Endodermal cell (in vitro differentiated cells): ENCODE measurements around the gene CYTH3. TPM values are rescaled to one million over a fixed set of nuclear protein-coding genes. Genes with fewer than 3 reads are reported as not detected.

Experiments
- DNase-seq: peaks from one replicate; pipeline ENCODE4 v3.0.0-alpha.2; 2017
- H3K27ac ChIP-seq: 2 replicates; pipeline ENCODE4 v1.5.1; 2013; ENCODE audit warnings: mild to moderate bottlenecking, low read depth, low read length, moderate library complexity
- H3K27me3 ChIP-seq: 2 replicates; pipeline ENCODE4 v1.6.1; 2013; ENCODE audit warnings: mild to moderate bottlenecking, low read length, moderate library complexity; ENCODE audit not compliant: insufficient read depth, control insufficient read depth, poor library complexity, severe bottlenecking
- H3K36me3 ChIP-seq: 2 replicates; pipeline ENCODE4 v1.7.0; 2013; ENCODE audit warnings: mild to moderate bottlenecking, low read length, moderate library complexity; ENCODE audit not compliant: control insufficient read depth, insufficient read depth
- H3K4me1 ChIP-seq: one replicate; pipeline ENCODE4 v1.7.0; 2013; ENCODE audit warnings: low read length; ENCODE audit not compliant: control insufficient read depth, insufficient read depth
- H3K4me3 ChIP-seq: 2 replicates; pipeline ENCODE4 v1.5.1; 2013; ENCODE audit warnings: mild to moderate bottlenecking, low read length, moderate library complexity
- H3K9ac ChIP-seq: 2 replicates; pipeline ENCODE4 v1.6.1; 2013; ENCODE audit warnings: mild to moderate bottlenecking, low read length, moderate library complexity; ENCODE audit not compliant: poor library complexity, severe bottlenecking; ENCODE audit errors: extremely low read depth
- H3K9me3 ChIP-seq: 2 replicates; pipeline ENCODE4 v1.6.1; 2013; ENCODE audit warnings: mild to moderate bottlenecking, low read length, moderate library complexity; ENCODE audit not compliant: control insufficient read depth
- H3K27ac Mint-ChIP-seq: 2 replicates; pipeline ENCODE4 v1.8.0; 2020; ENCODE audit warnings: mixed read lengths
- H3K27me3 Mint-ChIP-seq: 2 replicates; pipeline ENCODE4 v1.8.0; 2021; ENCODE audit warnings: mild to moderate bottlenecking, mixed read lengths; ENCODE audit not compliant: insufficient read depth
- H3K36me3 Mint-ChIP-seq: 2 replicates; pipeline ENCODE4 v1.8.0; 2020; ENCODE audit warnings: low read depth, mixed read lengths
- H3K4me1 Mint-ChIP-seq: 2 replicates; pipeline ENCODE4 v1.8.0; 2020; ENCODE audit warnings: mixed read lengths
- H3K4me3 Mint-ChIP-seq: 2 replicates; pipeline ENCODE4 v1.8.0; 2020; ENCODE audit warnings: mild to moderate bottlenecking, moderate library complexity, mixed read lengths
- H3K9me3 Mint-ChIP-seq: 2 replicates; pipeline ENCODE4 v1.8.0; 2020; ENCODE audit warnings: mild to moderate bottlenecking, mixed read lengths
- WGBS, 2 experiments: methylation state at CpG; one replicate each; pipeline versions ENCODE4 v1.1.5 to v1.1.7; 2013; ENCODE audit warnings: missing lambda C conversion rate in 2 of 2, mixed read lengths in 1 of 2; ENCODE audit not compliant: insufficient coverage in 1 of 2, insufficient read length in 1 of 2; 5-methylcytosine and 5-hydroxymethylcytosine counted together
- total RNA-seq, 2 donors: library from RNA; stranded (reverse); fragmentation: NEBNext Ultra II Directional in 1 of 2; extraction: Animal tissue kit (Norgen Biotek cat#: 25700) in 1 of 2; gene quantifications; 2 replicates in 1 of 2; 3 replicates in 1 of 2; pipeline ENCODE4 v1.2.1, GENCODE V29; 2021
- TF ChIP-seq, protein P1 (sequence below): fragments of 200-600 bp; sonication (generic); conservative IDR thresholded peaks from 2 replicates; pipeline ENCODE4 v1.5.0; 2021; ENCODE audit warnings: antibody characterized with exemption, mild to moderate bottlenecking

Gene CYTH3
- total RNA-seq, 2 donors from 2014 or later: 10.6 to 10.8 TPM

DNA sequence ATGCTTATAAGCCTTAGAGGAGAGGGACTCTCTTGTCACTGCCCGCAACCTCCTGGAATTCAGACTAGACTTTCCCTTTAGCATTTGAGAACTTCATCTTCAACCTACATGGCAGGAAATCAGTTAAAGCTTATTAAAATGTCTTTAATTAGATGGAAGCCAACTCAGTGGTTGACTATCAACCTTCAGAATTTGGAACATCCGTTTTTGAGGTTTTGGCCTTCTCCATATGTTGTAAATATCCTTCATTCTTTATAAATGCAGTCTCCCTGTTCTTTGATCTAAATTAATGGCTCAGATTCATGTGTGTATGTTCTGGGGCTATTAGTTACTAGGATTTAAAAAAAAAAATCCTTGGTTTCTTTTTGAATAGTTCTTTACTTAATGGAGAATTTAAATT is 156.2 kb downstream of the CYTH3 start:
- H3K27ac Mint-ChIP-seq: no peak overlapping the region

More for the DNA sequence above, 156.2 kb downstream of the CYTH3 start:
- Mint-ChIP-seq H3K9me3 (peaks cover 8% of the 10 kb centered on the region), H3K4me1 (no peaks in the 10 kb centered on the region), H3K36me3 (peaks cover 86% of the 10 kb centered on the region), H3K4me3 (no peak overlapping the region), H3K27me3 (no peaks in the 10 kb centered on the region)
- no peaks in the 10 kb centered on the region for H3K27me3 ChIP-seq
- DNase-seq: no peak
- no peak overlapping the region for H3K27ac ChIP-seq
- H3K9me3 ChIP-seq: peaks cover 12% of the 10 kb centered on the region
- no peak overlapping the region for H3K9ac ChIP-seq
- TF ChIP-seq, protein P1, sequence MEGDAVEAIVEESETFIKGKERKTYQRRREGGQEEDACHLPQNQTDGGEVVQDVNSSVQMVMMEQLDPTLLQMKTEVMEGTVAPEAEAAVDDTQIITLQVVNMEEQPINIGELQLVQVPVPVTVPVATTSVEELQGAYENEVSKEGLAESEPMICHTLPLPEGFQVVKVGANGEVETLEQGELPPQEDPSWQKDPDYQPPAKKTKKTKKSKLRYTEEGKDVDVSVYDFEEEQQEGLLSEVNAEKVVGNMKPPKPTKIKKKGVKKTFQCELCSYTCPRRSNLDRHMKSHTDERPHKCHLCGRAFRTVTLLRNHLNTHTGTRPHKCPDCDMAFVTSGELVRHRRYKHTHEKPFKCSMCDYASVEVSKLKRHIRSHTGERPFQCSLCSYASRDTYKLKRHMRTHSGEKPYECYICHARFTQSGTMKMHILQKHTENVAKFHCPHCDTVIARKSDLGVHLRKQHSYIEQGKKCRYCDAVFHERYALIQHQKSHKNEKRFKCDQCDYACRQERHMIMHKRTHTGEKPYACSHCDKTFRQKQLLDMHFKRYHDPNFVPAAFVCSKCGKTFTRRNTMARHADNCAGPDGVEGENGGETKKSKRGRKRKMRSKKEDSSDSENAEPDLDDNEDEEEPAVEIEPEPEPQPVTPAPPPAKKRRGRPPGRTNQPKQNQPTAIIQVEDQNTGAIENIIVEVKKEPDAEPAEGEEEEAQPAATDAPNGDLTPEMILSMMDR: no peak
- H3K36me3 ChIP-seq: peaks cover 93% of the 10 kb centered on the region
- H3K4me1 ChIP-seq: no peaks in the 10 kb centered on the region
- WGBS, 2 experiments: 83 to 100% methylated on average over 1 to 2 of the region's 2 CpGs
- no peak overlapping the region for H3K4me3 ChIP-seq

Other genes starting within 250 kb of the CYTH3 start
- gene ANKRD61, start 241.2 kb downstream of the CYTH3 start, total RNA-seq: not detected
- gene EIF2AK1, start 213.4 kb downstream of the CYTH3 start, total RNA-seq: 100 to 1,000 TPM; 106 to 116 TPM
- gene USP42, start 167.7 kb downstream of the CYTH3 start, total RNA-seq: 10 to 100 TPM; 17.8 to 23.2 TPM
- gene FAM220A, start 76.3 kb upstream of the CYTH3 start, total RNA-seq: 10 to 100 TPM; 19.9 to 22.2 TPM
- gene RAC1, start 101.9 kb upstream of the CYTH3 start, total RNA-seq: 100 to 1,000 TPM; 236 to 238 TPM
- gene DAGLB, start 175.3 kb upstream of the CYTH3 start, total RNA-seq: 10 to 100 TPM; 22.7 to 24.5 TPM
- 100 to 1,000 TPM in 1 of 2 donors, 10 to 100 TPM in 1; 90.2 to 123 TPM for gene KDELR2, start 211.5 kb upstream of the CYTH3 start, total RNA-seq